ENCODE measurements around the gene MGMT. TPM values are rescaled to one million over a fixed set of nuclear protein-coding genes. Genes with fewer than 3 reads are reported as not detected.

Gene MGMT
- total RNA-seq, 1 experiment from 2014 or later = 11.5 TPM

- TF ChIP-seq REST (IDR thresholded peaks at IDR 0.05; ENCODE audit: low read depth) (no peak), FOSL1 (IDR thresholded peaks at IDR 0.05; ENCODE audit: low read depth) (no peak), POLR2AphosphoS5 (IDR thresholded peaks at IDR 0.05; ENCODE audit: low read depth, low read length) (no peak), EZH2 (IDR thresholded peaks at IDR 0.05) (no peak), YY1 (IDR thresholded peaks at IDR 0.05; ENCODE audit: extremely low read depth, insufficient replicate concordance, low read depth, low read length) (no peak), SRF (IDR thresholded peaks at IDR 0.05; ENCODE audit: low read depth) (no peak), RAD21 (IDR thresholded peaks at IDR 0.05; ENCODE audit: low read depth) (no peak)
Observed at GRCh38 chr10:129728246-129728820, 261.3 kb downstream of the MGMT start (continued).

DNA sequence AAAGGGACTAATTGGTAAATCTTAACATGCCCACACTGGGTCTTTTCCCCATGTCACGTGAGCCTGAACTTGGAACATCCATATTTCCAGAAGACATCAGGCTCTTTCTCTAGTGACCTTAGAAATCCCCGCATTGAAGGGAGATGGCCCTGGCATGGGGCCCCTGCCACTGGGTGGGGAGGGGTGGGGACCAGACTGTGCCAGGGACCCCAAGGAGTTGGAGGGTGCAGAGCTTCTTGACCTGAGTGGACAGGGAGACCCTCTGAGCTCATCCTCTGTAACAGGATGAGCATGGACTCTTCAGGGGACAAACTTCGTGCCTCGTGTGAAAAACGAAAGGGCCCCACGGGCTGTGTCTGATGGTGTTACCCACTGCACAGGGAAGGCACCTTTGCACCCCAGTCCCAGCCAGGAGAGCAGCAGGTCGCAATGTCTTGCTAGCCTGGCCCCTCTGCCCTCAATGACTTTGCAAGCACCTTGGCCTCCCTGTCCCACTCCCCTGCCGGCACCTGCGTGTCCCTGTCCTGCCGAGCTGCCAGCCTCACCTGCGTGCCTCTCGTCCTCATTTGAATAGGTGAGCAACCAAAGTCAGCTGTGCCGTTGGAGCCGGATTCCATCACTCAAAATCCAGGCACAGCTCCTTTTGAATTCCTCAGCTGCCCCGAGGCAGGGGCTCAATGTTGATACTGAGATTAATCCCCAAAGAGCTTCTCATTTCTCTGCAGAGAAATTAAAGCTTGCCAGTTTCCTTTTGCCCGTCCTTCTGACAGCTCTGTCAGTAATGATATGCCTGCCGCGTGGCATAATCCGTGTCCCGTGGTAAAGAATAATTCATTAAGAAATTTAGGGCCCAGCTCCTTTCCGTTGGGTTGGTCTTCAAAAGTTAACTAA, 262.1 kb downstream of the MGMT start:
- DNase-seq (ENCODE audit: low read depth, low spot score) (no peak), ATAC-seq (no peak)
- H3K27me3 ChIP-seq (ENCODE audit: insufficient read depth, low read length) = no peaks in the 10 kb centered on the region
- no peaks in the 10 kb centered on the region for H3K9me2 ChIP-seq (ENCODE audit: insufficient read depth)
- intact Hi-C loops (cut with micrococcal nuclease) = no loop called here
- CTCF ChIA-PET = no interaction called here
- H3K4me3 ChIP-seq (replicated peaks in 1 of 2; ENCODE audit: low read depth in 1 of 2, low read length in 2 of 2) = no peak overlapping the region
- TF ChIP-seq ZFX (IDR thresholded peaks at IDR 0.05) (no peak), REST (IDR thresholded peaks at IDR 0.05; ENCODE audit: low read depth) (no peak), ELF1 (IDR thresholded peaks at IDR 0.05; ENCODE audit: borderline replicate concordance, low read depth) (no peak)
- TF ChIP-seq, protein P1, sequence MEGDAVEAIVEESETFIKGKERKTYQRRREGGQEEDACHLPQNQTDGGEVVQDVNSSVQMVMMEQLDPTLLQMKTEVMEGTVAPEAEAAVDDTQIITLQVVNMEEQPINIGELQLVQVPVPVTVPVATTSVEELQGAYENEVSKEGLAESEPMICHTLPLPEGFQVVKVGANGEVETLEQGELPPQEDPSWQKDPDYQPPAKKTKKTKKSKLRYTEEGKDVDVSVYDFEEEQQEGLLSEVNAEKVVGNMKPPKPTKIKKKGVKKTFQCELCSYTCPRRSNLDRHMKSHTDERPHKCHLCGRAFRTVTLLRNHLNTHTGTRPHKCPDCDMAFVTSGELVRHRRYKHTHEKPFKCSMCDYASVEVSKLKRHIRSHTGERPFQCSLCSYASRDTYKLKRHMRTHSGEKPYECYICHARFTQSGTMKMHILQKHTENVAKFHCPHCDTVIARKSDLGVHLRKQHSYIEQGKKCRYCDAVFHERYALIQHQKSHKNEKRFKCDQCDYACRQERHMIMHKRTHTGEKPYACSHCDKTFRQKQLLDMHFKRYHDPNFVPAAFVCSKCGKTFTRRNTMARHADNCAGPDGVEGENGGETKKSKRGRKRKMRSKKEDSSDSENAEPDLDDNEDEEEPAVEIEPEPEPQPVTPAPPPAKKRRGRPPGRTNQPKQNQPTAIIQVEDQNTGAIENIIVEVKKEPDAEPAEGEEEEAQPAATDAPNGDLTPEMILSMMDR (IDR thresholded peaks at IDR 0.05 in 2 of 3, conservative IDR thresholded peaks at IDR 0.05 in 1 of 3; ENCODE audit: borderline replicate concordance in 1 of 3, insufficient read depth in 1 of 3, low read depth in 2 of 3, low read length in 2 of 3) = no peak
- H3K9me3 ChIP-seq (ENCODE audit: control insufficient read depth in 1 of 2, insufficient read depth in 1 of 2, low read depth in 1 of 2, low read length in 2 of 2) = no peaks in the 10 kb centered on the region
- H3K79me2 ChIP-seq (ENCODE audit: insufficient read depth, low read length) = no peaks in the 10 kb centered on the region
- no peaks in the 10 kb centered on the region for H3K4me1 ChIP-seq (ENCODE audit: control insufficient read depth in 1 of 2, insufficient read depth in 2 of 2, low read length in 2 of 2)
- H4K20me1 ChIP-seq (ENCODE audit: insufficient read depth) = no peaks in the 10 kb centered on the region
- H2AFZ ChIP-seq (ENCODE audit: low read depth, low read length, poor library complexity, severe bottlenecking) = no peak overlapping the region
- RAD21 ChIA-PET (ENCODE audit: low non-redundant PET in 1 of 2, low total read pairs in 2 of 2, uncharacterized antibody in 2 of 2, unreplicated experiment in 2 of 2) = no interaction called here
- no TSS peak for BruUV-seq (replicated peaks)
- H3K36me3 ChIP-seq (ENCODE audit: control insufficient read depth in 1 of 2, insufficient read depth in 2 of 2, low read length in 2 of 2) = no peaks in the 10 kb centered on the region
- H3K4me2 ChIP-seq (ENCODE audit: low read length) = no peak overlapping the region
- POLR2A ChIA-PET = no interaction called here
- H3K27ac ChIP-seq (ENCODE audit: low read depth, low read length) = no peak overlapping the region
- H3K9ac ChIP-seq (ENCODE audit: low read length) = no peak overlapping the region
